HL-60 (cell line): ENCODE measurements around the gene LIMA1.
"Not testable (repeated sequence)": the region's sequence is repeated elsewhere in the genome, so short reads cannot be mapped to it uniquely, and the experiment has no call there.

Experiments used
- DNase-seq, 2 experiments: peaks; one replicate each; pipeline ENCODE4 v3.0.0-alpha.2; 2010 to 2020; ENCODE audit warnings: low read depth in 1 of 2, low spot score in 1 of 2
- H3K27ac ChIP-seq: fragments of 250-450 bp; sonication (Bioruptor Pico); replicated peaks from 2 replicates; pipeline ENCODE4 v1.5.1; 2020; ENCODE audit warnings: mild to moderate bottlenecking, moderate library complexity
- H3K27me3 ChIP-seq: fragments of 250-450 bp; sonication (Bioruptor Pico); 2 replicates; pipeline ENCODE4 v1.5.1; 2021; ENCODE audit warnings: mild to moderate bottlenecking, moderate library complexity; ENCODE audit not compliant: insufficient read depth, poor library complexity, severe bottlenecking
- H3K4me3 ChIP-seq: replicated peaks from 2 replicates; pipeline ENCODE4 v1.5.1; 2011; ENCODE audit warnings: mild to moderate bottlenecking, control low read depth, low read length; ENCODE audit not compliant: insufficient read depth
- CTCF ChIP-seq: IDR thresholded peaks from one replicate; pipeline ENCODE4 v1.5.1; 2011; ENCODE audit warnings: low read length, control low read depth, inconsistent platforms; ENCODE audit not compliant: insufficient read depth
- GABPA ChIP-seq: IDR thresholded peaks from 2 replicates; pipeline ENCODE4 v1.6.1; 2012; ENCODE audit warnings: low read depth
- POLR2AphosphoS5 ChIP-seq: IDR thresholded peaks from 2 replicates; pipeline ENCODE4 v1.6.1; 2012; ENCODE audit warnings: low read depth
- REST ChIP-seq: IDR thresholded peaks from 2 replicates; pipeline ENCODE4 v1.6.1; 2012; ENCODE audit warnings: low read depth; ENCODE audit not compliant: insufficient replicate concordance
- SPI1 ChIP-seq: IDR thresholded peaks from 2 replicates; pipeline ENCODE4 v1.6.1; 2012; ENCODE audit warnings: low read depth, mild to moderate bottlenecking, borderline replicate concordance

LIMA1 gene

DNA sequence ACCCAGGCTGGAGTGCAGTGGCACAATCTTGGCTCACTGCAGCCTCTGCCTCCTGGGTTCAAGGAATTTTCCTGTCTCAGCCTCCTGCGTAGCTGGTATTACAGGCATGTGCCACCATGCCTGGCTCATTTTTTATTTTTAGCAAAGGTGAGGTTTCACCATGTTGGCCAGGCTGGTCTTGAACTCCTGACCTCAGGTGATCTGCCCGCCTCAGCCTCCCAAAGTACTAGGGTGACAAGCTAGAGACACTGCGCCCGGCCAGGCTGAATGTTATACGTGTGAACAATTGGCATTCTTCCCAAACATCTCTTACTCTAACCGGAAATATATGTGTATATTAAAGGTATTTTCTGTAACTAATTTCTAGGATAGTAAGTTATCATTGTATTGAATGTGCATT is 13.2 kb upstream of the LIMA1 start:
- Histone ChIP-seq H3K27me3 (no peaks in the 10 kb centered on the region), H3K27ac (no peak overlapping the region), H3K4me3 (no peak overlapping the region)
- no peak for TF ChIP-seq REST
- DNase-seq = no peak

- no peak for DNase-seq
- Histone ChIP-seq H3K4me3 (no peak overlapping the region), H3K27me3 (no peaks in the 10 kb centered on the region), H3K27ac (no peak overlapping the region)
- TF ChIP-seq SPI1 (no peak), GABPA (no peak), CTCF (no peak), REST (no peak), POLR2AphosphoS5 (no peak)
Measured at GRCh38 chr12:50291377-50291776, 8.1 kb upstream of the LIMA1 start.

DNA sequence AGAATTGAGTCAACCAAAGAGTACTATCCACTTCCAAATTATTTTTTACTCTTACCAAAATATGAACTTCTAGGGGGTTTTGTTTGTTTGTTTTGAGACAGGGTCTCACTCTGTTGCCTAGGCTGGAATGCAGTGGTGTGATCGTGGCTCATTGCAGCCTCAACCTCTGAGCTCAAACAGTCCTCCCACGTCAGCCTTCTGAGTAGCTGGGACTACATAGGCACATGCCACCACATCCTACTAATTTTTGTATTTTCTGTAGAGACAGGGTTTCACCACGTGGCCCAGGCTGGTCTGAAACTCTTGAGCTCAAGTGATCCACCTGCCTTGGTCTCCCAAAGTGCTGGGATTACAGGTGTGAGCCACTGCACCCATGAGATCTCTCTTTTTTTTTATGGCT is 7.4 kb upstream of the LIMA1 start:
- H3K27ac ChIP-seq, H3K4me3 ChIP-seq, H3K27me3 ChIP-seq, DNase-seq: not testable (repeated sequence)

GRCh38 chr12:50287271-50287670 is 4.0 kb upstream of the LIMA1 start:
- no peak for DNase-seq
- no peaks in the 10 kb centered on the region for H3K27me3 ChIP-seq
- no peak overlapping the region for H3K4me3 ChIP-seq
- no peak overlapping the region for H3K27ac ChIP-seq
- TF ChIP-seq GABPA (no peak), CTCF (no peak), REST (no peak), POLR2AphosphoS5 (no peak), SPI1 (no peak)
